Left kidney (tissue), 2 donors: Measurements from ENCODE around the gene NOSTRIN. TPM values are rescaled to one million over a fixed set of nuclear protein-coding genes. Genes with fewer than 3 reads are reported as not detected.
A peak's percentile ranks its signal among the peaks of the same experiment; 100 is the strongest.
"Not testable (repeated sequence)": the region's sequence is repeated elsewhere in the genome, so short reads cannot be mapped to it uniquely, and the experiment has no call there.

Experiments
- DNase-seq: peaks from one replicate; pipeline ENCODE4 v3.0.0-alpha.2; 2013
- polyA plus RNA-seq: library from polyadenylated mRNA; unstranded; fragments of 120-200 nt; gene quantifications from one replicate; pipeline ENCODE4 v1.2.1, GENCODE V29; 2013; ENCODE audit not compliant: insufficient read length

The NOSTRIN gene
- polyA plus RNA-seq, 1 donor: 37.2 TPM

GRCh38 chr2:168882163-168882562 lies 79.7 kb downstream of the NOSTRIN start:
- not testable (repeated sequence) for DNase-seq

GRCh38 chr2:168884975-168885374 lies 82.5 kb downstream of the NOSTRIN start:
- DNase-seq: no peak

- no peak for DNase-seq
Measured at GRCh38 chr2:168889635-168890005, 87.2 kb downstream of the NOSTRIN start.

GRCh38 chr2:168890006-168890782 lies 87.8 kb downstream of the NOSTRIN start, which contains the start of gene SPC25:
Gene SPC25, minus strand, starts transcription at chr2:168890430. Its CDS starts 911 bp downstream, at chr2:168889519.
- DNase-seq: peak; percentile 92

GRCh38 chr2:168892327-168892726 lies 89.9 kb downstream of the NOSTRIN start:
- no peak for DNase-seq

- no peak for DNase-seq
Measured at GRCh38 chr2:168894101-168894500, 91.7 kb downstream of the NOSTRIN start.

GRCh38 chr2:168894720-168895119 lies 92.3 kb downstream of the NOSTRIN start:
- DNase-seq: no peak

- DNase-seq: no peak
Measured at GRCh38 chr2:168895771-168896170, 93.3 kb downstream of the NOSTRIN start.

GRCh38 chr2:168896783-168897182 lies 94.3 kb downstream of the NOSTRIN start:
- no peak for DNase-seq

- no peak for DNase-seq
Measured at GRCh38 chr2:168897449-168897848, 95.0 kb downstream of the NOSTRIN start.

- DNase-seq: no peak
Measured at GRCh38 chr2:168901003-168901402, 98.6 kb downstream of the NOSTRIN start, which contains the start of gene G6PC2. Gene G6PC2, plus strand, starts transcription at chr2:168901291. Its CDS starts 41 bp downstream, at chr2:168901332.

- DNase-seq: no peak
Measured at GRCh38 chr2:168903888-168904287, 101.5 kb downstream of the NOSTRIN start.

GRCh38 chr2:168904358-168904757 lies 101.9 kb downstream of the NOSTRIN start:
- DNase-seq: no peak

- DNase-seq: no peak
Measured at GRCh38 chr2:168907940-168908662, 105.7 kb downstream of the NOSTRIN start.

- DNase-seq: no peak
Measured at GRCh38 chr2:168910330-168910729, 107.9 kb downstream of the NOSTRIN start.

- DNase-seq: no peak
Measured at GRCh38 chr2:168912466-168912865, 110.0 kb downstream of the NOSTRIN start.

- DNase-seq: no peak
Measured at GRCh38 chr2:168912901-168913369, 110.5 kb downstream of the NOSTRIN start.

- no peak for DNase-seq
Measured at GRCh38 chr2:168913495-168913894, 111.1 kb downstream of the NOSTRIN start.

Other genes with a start within 250 kb of the NOSTRIN start
- gene SPC25, start 87.8 kb downstream of the NOSTRIN start, polyA plus RNA-seq: 28.9 TPM
- 0.08 TPM for gene G6PC2, start 98.7 kb downstream of the NOSTRIN start, polyA plus RNA-seq
- gene ABCB11, start 228.7 kb downstream of the NOSTRIN start, polyA plus RNA-seq: 0.10 TPM